ENCODE results near the gene LTBR. TPM values are rescaled to one million over a fixed set of nuclear protein-coding genes. Genes with fewer than 3 reads are reported as not detected.

LTBR gene
- total RNA-seq, 1 experiment from 2014 or later = 51.3 TPM

- no peak for DNase-seq (ENCODE audit: low read depth)
Observed at GRCh38 chr12:6382982-6383381, 980 bp upstream of the LTBR start.

GRCh38 chr12:6384499-6385436 is 806 bp downstream of the LTBR start:
- DNase-seq (ENCODE audit: low read depth) = peak; percentile 9

GRCh38 chr12:6386038-6386437 is 2.1 kb downstream of the LTBR start:
- no peak for DNase-seq (ENCODE audit: low read depth)

- DNase-seq (ENCODE audit: low read depth) = no peak
Observed at GRCh38 chr12:6386491-6386890, 2.5 kb downstream of the LTBR start.

GRCh38 chr12:6387541-6387940 is 3.6 kb downstream of the LTBR start:
- DNase-seq (ENCODE audit: low read depth) = no peak

- no peak for DNase-seq (ENCODE audit: low read depth)
Observed at GRCh38 chr12:6390084-6390799, 6.3 kb downstream of the LTBR start.

- DNase-seq (ENCODE audit: low read depth) = no peak
Observed at GRCh38 chr12:6391013-6391412, 7.1 kb downstream of the LTBR start.

GRCh38 chr12:6392504-6392903 is 8.5 kb downstream of the LTBR start:
- DNase-seq (ENCODE audit: low read depth) = no peak

- DNase-seq (ENCODE audit: low read depth) = no peak
Observed at GRCh38 chr12:6393109-6393508, 9.1 kb downstream of the LTBR start.

GRCh38 chr12:6394398-6394797 is 10.4 kb downstream of the LTBR start:
- DNase-seq (ENCODE audit: low read depth) = no peak

- DNase-seq (ENCODE audit: low read depth) = peak; percentile 44
Observed at GRCh38 chr12:6396031-6396430, 12.1 kb downstream of the LTBR start.

- no peak for DNase-seq (ENCODE audit: low read depth)
Observed at GRCh38 chr12:6399884-6400644, 16.1 kb downstream of the LTBR start.

GRCh38 chr12:6404390-6404789 is 20.4 kb downstream of the LTBR start:
- no peak for DNase-seq (ENCODE audit: low read depth)

- no peak for DNase-seq (ENCODE audit: low read depth)
Observed at GRCh38 chr12:6405963-6406362, 22.0 kb downstream of the LTBR start.

- no peak for DNase-seq (ENCODE audit: low read depth)
Observed at GRCh38 chr12:6407236-6407954, 23.4 kb downstream of the LTBR start.

- DNase-seq (ENCODE audit: low read depth) = no peak
Observed at GRCh38 chr12:6416596-6416995, 32.6 kb downstream of the LTBR start.

GRCh38 chr12:6418796-6419195 is 34.8 kb downstream of the LTBR start:
- no peak for DNase-seq (ENCODE audit: low read depth)

GRCh38 chr12:6420364-6420763 is 36.4 kb downstream of the LTBR start:
- DNase-seq (ENCODE audit: low read depth) = no peak

- DNase-seq (ENCODE audit: low read depth) = peak; percentile 84
Observed at GRCh38 chr12:6423267-6424007, 39.5 kb downstream of the LTBR start.

- no peak for DNase-seq (ENCODE audit: low read depth)
Observed at GRCh38 chr12:6424008-6424347, 40.0 kb downstream of the LTBR start.

- no peak for DNase-seq (ENCODE audit: low read depth)
Observed at GRCh38 chr12:6424866-6425265, 40.9 kb downstream of the LTBR start.

All from RPMI7951 (cell line).